OCI-M2 (cell line): ENCODE results near the gene ENKD1.

Experiments
- DNase-seq: peaks from one replicate; lab custom pipeline; 2025; ENCODE audit not compliant: unreplicated experiment; lab: John Stamatoyannopoulos, UW

The ENKD1 gene

GRCh38 chr16:67651847-67652246, 14.7 kb downstream of the ENKD1 start:
- DNase-seq: no peak

GRCh38 chr16:67651039-67651438, 15.5 kb downstream of the ENKD1 start:
- DNase-seq: no peak

- no peak for DNase-seq
Observed at GRCh38 chr16:67650023-67650422, 16.5 kb downstream of the ENKD1 start.

- no peak for DNase-seq
Observed at GRCh38 chr16:67649494-67649931, 17.0 kb downstream of the ENKD1 start.

GRCh38 chr16:67648764-67649407, 17.7 kb downstream of the ENKD1 start:
- no peak for DNase-seq

GRCh38 chr16:67648088-67648763, 18.3 kb downstream of the ENKD1 start:
- DNase-seq: no peak

- no peak for DNase-seq
Observed at GRCh38 chr16:67647681-67648080, 18.9 kb downstream of the ENKD1 start.

GRCh38 chr16:67647111-67647651, 19.4 kb downstream of the ENKD1 start:
- DNase-seq: no peak

- no peak for DNase-seq
Observed at GRCh38 chr16:67645397-67646121, 21.0 kb downstream of the ENKD1 start.

- no peak for DNase-seq
Observed at GRCh38 chr16:67644038-67644437, 22.5 kb downstream of the ENKD1 start.

GRCh38 chr16:67641779-67642708, 24.5 kb downstream of the ENKD1 start:
- DNase-seq: no peak

- DNase-seq: no peak
Observed at GRCh38 chr16:67637625-67638024, 28.9 kb downstream of the ENKD1 start.

- DNase-seq: no peak
Observed at GRCh38 chr16:67636713-67637112, 29.8 kb downstream of the ENKD1 start.

- no peak for DNase-seq
Observed at GRCh38 chr16:67632415-67633172, 34.0 kb downstream of the ENKD1 start.

GRCh38 chr16:67628216-67628615, 38.3 kb downstream of the ENKD1 start:
- no peak for DNase-seq

- no peak for DNase-seq
Observed at GRCh38 chr16:67613808-67614207, 52.7 kb downstream of the ENKD1 start.
